ENCODE data around the gene FANCM.
"Not testable (repeated sequence)": the region's sequence is repeated elsewhere in the genome, so short reads cannot be mapped to it uniquely, and the experiment has no call there.

DNA sequence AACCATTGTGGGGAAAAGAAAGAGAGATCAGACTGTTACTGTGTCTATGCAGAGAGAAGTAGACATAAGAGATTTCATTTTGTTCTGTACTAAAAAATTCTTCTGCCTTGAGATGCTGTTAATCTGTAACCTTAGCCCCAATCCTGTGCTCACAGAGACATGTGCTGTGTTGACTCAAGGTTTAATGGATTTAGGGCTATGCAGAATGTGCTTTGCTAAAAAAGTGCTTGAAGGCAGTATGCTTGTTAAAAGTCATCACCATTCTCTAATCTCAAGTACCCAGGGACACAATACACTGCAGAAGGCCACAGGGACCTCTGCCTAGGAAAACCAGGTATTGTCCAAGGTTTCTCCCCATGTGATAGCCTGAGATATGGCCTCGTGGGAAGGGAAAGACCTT is 78.0 kb downstream of the FANCM start:
- TF ChIP-seq, protein P1, sequence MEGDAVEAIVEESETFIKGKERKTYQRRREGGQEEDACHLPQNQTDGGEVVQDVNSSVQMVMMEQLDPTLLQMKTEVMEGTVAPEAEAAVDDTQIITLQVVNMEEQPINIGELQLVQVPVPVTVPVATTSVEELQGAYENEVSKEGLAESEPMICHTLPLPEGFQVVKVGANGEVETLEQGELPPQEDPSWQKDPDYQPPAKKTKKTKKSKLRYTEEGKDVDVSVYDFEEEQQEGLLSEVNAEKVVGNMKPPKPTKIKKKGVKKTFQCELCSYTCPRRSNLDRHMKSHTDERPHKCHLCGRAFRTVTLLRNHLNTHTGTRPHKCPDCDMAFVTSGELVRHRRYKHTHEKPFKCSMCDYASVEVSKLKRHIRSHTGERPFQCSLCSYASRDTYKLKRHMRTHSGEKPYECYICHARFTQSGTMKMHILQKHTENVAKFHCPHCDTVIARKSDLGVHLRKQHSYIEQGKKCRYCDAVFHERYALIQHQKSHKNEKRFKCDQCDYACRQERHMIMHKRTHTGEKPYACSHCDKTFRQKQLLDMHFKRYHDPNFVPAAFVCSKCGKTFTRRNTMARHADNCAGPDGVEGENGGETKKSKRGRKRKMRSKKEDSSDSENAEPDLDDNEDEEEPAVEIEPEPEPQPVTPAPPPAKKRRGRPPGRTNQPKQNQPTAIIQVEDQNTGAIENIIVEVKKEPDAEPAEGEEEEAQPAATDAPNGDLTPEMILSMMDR (IDR thresholded peaks at IDR 0.05): not testable (repeated sequence)
- not testable (repeated sequence) for TF ChIP-seq POLR2A (IDR thresholded peaks at IDR 0.05)
